ENCODE results near the gene RERE. TPM values are rescaled to one million over a fixed set of nuclear protein-coding genes. Genes with fewer than 3 reads are reported as not detected.
A peak's percentile ranks its signal among the peaks of the same experiment; 100 is the strongest.

RERE gene
- total RNA-seq, 2 donors from 2014 or later, result 74.5 to 128 TPM

GRCh38 chr1:8690253-8690525, 127.3 kb downstream of the RERE start:
- Histone ChIP-seq H3K36me3 (replicated peaks in 1 of 2; ENCODE audit: insufficient read depth in 1 of 2, low read depth in 2 of 2) (no peaks in the 10 kb centered on the region), H3K4me1 (peaks cover 32% of the 10 kb centered on the region), H3K4me3 (no peak overlapping the region), H3K9me3 (no peaks in the 10 kb centered on the region), H3K27me3 (no peaks in the 10 kb centered on the region), H3K27ac (no peak overlapping the region)
- ATAC-seq (no peak), DNase-seq (no peak)
- no peak for TF ChIP-seq POLR2A (IDR thresholded peaks at IDR 0.05)
- TF ChIP-seq, protein P1, sequence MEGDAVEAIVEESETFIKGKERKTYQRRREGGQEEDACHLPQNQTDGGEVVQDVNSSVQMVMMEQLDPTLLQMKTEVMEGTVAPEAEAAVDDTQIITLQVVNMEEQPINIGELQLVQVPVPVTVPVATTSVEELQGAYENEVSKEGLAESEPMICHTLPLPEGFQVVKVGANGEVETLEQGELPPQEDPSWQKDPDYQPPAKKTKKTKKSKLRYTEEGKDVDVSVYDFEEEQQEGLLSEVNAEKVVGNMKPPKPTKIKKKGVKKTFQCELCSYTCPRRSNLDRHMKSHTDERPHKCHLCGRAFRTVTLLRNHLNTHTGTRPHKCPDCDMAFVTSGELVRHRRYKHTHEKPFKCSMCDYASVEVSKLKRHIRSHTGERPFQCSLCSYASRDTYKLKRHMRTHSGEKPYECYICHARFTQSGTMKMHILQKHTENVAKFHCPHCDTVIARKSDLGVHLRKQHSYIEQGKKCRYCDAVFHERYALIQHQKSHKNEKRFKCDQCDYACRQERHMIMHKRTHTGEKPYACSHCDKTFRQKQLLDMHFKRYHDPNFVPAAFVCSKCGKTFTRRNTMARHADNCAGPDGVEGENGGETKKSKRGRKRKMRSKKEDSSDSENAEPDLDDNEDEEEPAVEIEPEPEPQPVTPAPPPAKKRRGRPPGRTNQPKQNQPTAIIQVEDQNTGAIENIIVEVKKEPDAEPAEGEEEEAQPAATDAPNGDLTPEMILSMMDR (IDR thresholded peaks at IDR 0.05), result no peak
- intact Hi-C loops (cut with DNase I), result no loop called here
- WGBS, 2 donors, result 94 to 98% methylated on average over 4 of the region's 4 CpGs

GRCh38 chr1:8689431-8690252, 127.8 kb downstream of the RERE start:
- Histone ChIP-seq H3K36me3 (replicated peaks in 1 of 2; ENCODE audit: insufficient read depth in 1 of 2, low read depth in 2 of 2) (no peaks in the 10 kb centered on the region), H3K27me3 (no peaks in the 10 kb centered on the region), H3K9me3 (no peaks in the 10 kb centered on the region), H3K27ac (no peak overlapping the region), H3K4me1 (peaks cover 32% of the 10 kb centered on the region), H3K4me3 (no peak overlapping the region)
- WGBS, 2 donors, result 86 to 90% methylated on average over 6 of the region's 6 CpGs
- DNase-seq (no peak), ATAC-seq (no peak)
- TF ChIP-seq, protein P1 (IDR thresholded peaks at IDR 0.05), result no peak
- TF ChIP-seq POLR2A (IDR thresholded peaks at IDR 0.05), result no peak
- intact Hi-C loops (cut with DNase I), result no loop called here

GRCh38 chr1:8687538-8687937, 129.9 kb downstream of the RERE start:
- ATAC-seq (no peak), DNase-seq (no peak)
- intact Hi-C loops (cut with DNase I), result no loop called here
- no peak overlapping the region for H3K4me3 ChIP-seq
- H3K36me3 ChIP-seq (replicated peaks in 1 of 2; ENCODE audit: insufficient read depth in 1 of 2, low read depth in 2 of 2), result no peaks in the 10 kb centered on the region
- no peak overlapping the region for H3K27ac ChIP-seq
- H3K27me3 ChIP-seq, result no peaks in the 10 kb centered on the region
- H3K4me1 ChIP-seq, result peaks cover 29% of the 10 kb centered on the region
- 71 to 84% methylated on average over 2 of the region's 2 CpGs for WGBS, 2 donors
- TF ChIP-seq, protein P1 (IDR thresholded peaks at IDR 0.05), result no peak
- no peak for TF ChIP-seq POLR2A (IDR thresholded peaks at IDR 0.05)
- no peaks in the 10 kb centered on the region for H3K9me3 ChIP-seq

DNA sequence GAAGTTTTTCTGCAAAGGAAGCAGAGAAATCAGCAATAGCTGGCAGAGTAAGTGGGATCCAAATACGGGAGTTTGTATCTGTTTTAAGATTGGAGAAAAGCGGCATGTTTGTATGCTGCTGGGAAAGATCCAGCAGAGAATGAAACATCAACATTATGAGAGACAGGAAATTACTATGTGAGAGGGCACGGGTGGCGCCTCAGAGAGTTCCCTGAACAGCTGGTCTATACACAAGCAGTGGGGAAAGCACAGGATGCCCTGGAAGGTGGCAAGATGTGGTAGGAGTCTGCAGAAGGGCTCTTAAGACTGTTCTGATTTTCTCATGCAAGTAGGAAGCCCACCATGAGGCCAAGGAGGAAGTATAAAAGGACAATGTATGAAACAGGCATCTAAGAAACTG, 130.4 kb downstream of the RERE start:
- WGBS, 2 donors, result 30 to 33% methylated on average over 4 of the region's 4 CpGs
- ATAC-seq, result peak; percentile 40

More for the DNA sequence above, 130.4 kb downstream of the RERE start:
- H3K36me3 ChIP-seq (replicated peaks in 1 of 2; ENCODE audit: insufficient read depth in 1 of 2, low read depth in 2 of 2), result no peaks in the 10 kb centered on the region
- intact Hi-C loops (cut with DNase I), result no loop called here
- H3K4me3 ChIP-seq, result no peak overlapping the region
- H3K27me3 ChIP-seq, result no peaks in the 10 kb centered on the region
- H3K27ac ChIP-seq, result no peak overlapping the region
- TF ChIP-seq, protein P1 (IDR thresholded peaks at IDR 0.05), result no peak
- TF ChIP-seq POLR2A (IDR thresholded peaks at IDR 0.05), result no peak
- H3K4me1 ChIP-seq, result peaks cover 30% of the 10 kb centered on the region
- peak in 2 of 4 donors; percentile 29 to 32 for DNase-seq
- H3K9me3 ChIP-seq, result no peaks in the 10 kb centered on the region

Measured in body of pancreas (tissue), 4 donors.